Measurements from ENCODE around the gene SRRM3. TPM values are rescaled to one million over a fixed set of nuclear protein-coding genes. Genes with fewer than 3 reads are reported as not detected.
A peak's percentile ranks its signal among the peaks of the same experiment; 100 is the strongest.

The SRRM3 gene
- total and polyA plus RNA-seq, 10 donors, result 0.23 to 1.6 (median 0.93) TPM; not detected in 1

GRCh38 chr7:76257973-76258372 is 56.3 kb downstream of the SRRM3 start:
- peaks cover 0 to 11% (median 9%) of the 10 kb centered on the region in 6 donors for H3K4me1 ChIP-seq
- H3K27ac ChIP-seq, result no peak overlapping the region
- 42 to 60% (median 49%) methylated on average over 8 of the region's 8 CpGs for WGBS, 5 donors
- no peaks in the 10 kb centered on the region for H3K9me3 ChIP-seq
- no peaks in the 10 kb centered on the region for H3K36me3 ChIP-seq
- TF ChIP-seq POLR2A (IDR thresholded peaks at IDR 0.05), result no peak
- TF ChIP-seq CTCF (IDR thresholded peaks at IDR 0.05 in 8 of 11, conservative IDR thresholded peaks at IDR 0.05 in 3 of 11), result no peak
- TF ChIP-seq POLR2AphosphoS5 (IDR thresholded peaks at IDR 0.05), result no peak
- DNase-seq, result no peak
- H3K27me3 ChIP-seq (replicated peaks in 1 of 7), result peaks cover 4 to 64% (median 26%) of the 10 kb centered on the region in 7 donors
- no peak overlapping the region for H3K4me3 ChIP-seq
- intact Hi-C loops (cut with DNase I; ENCODE audit: low total_unique reads), result no loop called here

GRCh38 chr7:76259124-76260093 is 57.7 kb downstream of the SRRM3 start:
- no peaks in the 10 kb centered on the region for H3K36me3 ChIP-seq
- peaks cover 0 to 11% (median 9%) of the 10 kb centered on the region in 6 donors for H3K4me1 ChIP-seq
- H3K4me3 ChIP-seq, result peak overlapping the region in 6 of 8 donors; percentile 9 to 57 (median 24)
- 19 to 26% (median 20%) methylated on average over 29 to 50 of the region's 50 CpGs for WGBS, 5 donors
- peaks cover 4 to 76% (median 26%) of the 10 kb centered on the region in 7 donors for H3K27me3 ChIP-seq (replicated peaks in 1 of 7)
- no peak overlapping the region for H3K27ac ChIP-seq
- intact Hi-C loops (cut with DNase I; ENCODE audit: low total_unique reads), result no loop called here
- H3K9me3 ChIP-seq, result no peaks in the 10 kb centered on the region
- no peak for DNase-seq
- TF ChIP-seq POLR2A (IDR thresholded peaks at IDR 0.05), result no peak
- TF ChIP-seq CTCF (IDR thresholded peaks at IDR 0.05 in 8 of 11, conservative IDR thresholded peaks at IDR 0.05 in 3 of 11), result no peak
- no peak for TF ChIP-seq POLR2AphosphoS5 (IDR thresholded peaks at IDR 0.05)

GRCh38 chr7:76260171-76260703 is 58.5 kb downstream of the SRRM3 start:
- H3K4me1 ChIP-seq, result peaks cover 0 to 11% (median 9%) of the 10 kb centered on the region in 6 donors
- H3K4me3 ChIP-seq, result peak overlapping the region in 6 of 8 donors; percentile 9 to 57 (median 24)
- intact Hi-C loops (cut with DNase I; ENCODE audit: low total_unique reads), result no loop called here
- TF ChIP-seq CTCF (IDR thresholded peaks at IDR 0.05 in 8 of 11, conservative IDR thresholded peaks at IDR 0.05 in 3 of 11) (no peak), POLR2AphosphoS5 (IDR thresholded peaks at IDR 0.05) (no peak), POLR2A (IDR thresholded peaks at IDR 0.05) (no peak)
- 5 to 9% (median 7%) methylated on average over 22 to 28 of the region's 28 CpGs for WGBS, 5 donors
- no peaks in the 10 kb centered on the region for H3K36me3 ChIP-seq
- DNase-seq, result no peak
- no peaks in the 10 kb centered on the region for H3K9me3 ChIP-seq
- peaks cover 4 to 84% (median 26%) of the 10 kb centered on the region in 7 donors for H3K27me3 ChIP-seq (replicated peaks in 1 of 7)
- no peak overlapping the region for H3K27ac ChIP-seq

- no peak overlapping the region for H3K4me3 ChIP-seq
- intact Hi-C loops (cut with DNase I; ENCODE audit: low total_unique reads), result no loop called here
- no peaks in the 10 kb centered on the region for H3K9me3 ChIP-seq
- H3K4me1 ChIP-seq, result peaks cover 0 to 11% (median 9%) of the 10 kb centered on the region in 6 donors
- 87 to 100% (median 89%) methylated on average over 7 to 11 of the region's 11 CpGs for WGBS, 5 donors
- TF ChIP-seq POLR2AphosphoS5 (IDR thresholded peaks at IDR 0.05), result no peak
- no peak for TF ChIP-seq CTCF (IDR thresholded peaks at IDR 0.05 in 8 of 11, conservative IDR thresholded peaks at IDR 0.05 in 3 of 11)
- TF ChIP-seq POLR2A (IDR thresholded peaks at IDR 0.05), result no peak
- DNase-seq, result no peak
- no peaks in the 10 kb centered on the region for H3K36me3 ChIP-seq
- peaks cover 4 to 87% (median 26%) of the 10 kb centered on the region in 7 donors for H3K27me3 ChIP-seq (replicated peaks in 1 of 7)
- no peak overlapping the region for H3K27ac ChIP-seq
Measured at GRCh38 chr7:76261329-76261728, 59.6 kb downstream of the SRRM3 start.
